HG03108 (cell line): Measurements from ENCODE around the gene PNPLA3.

Experiments used
- ATAC-seq: cut with Tn5 transposase; IDR thresholded peaks from one replicate; pipeline ENCODE4 v1.9.1; 2021; ENCODE audit warnings: moderate library complexity; ENCODE audit not compliant: unreplicated experiment

The PNPLA3 gene, protein sequence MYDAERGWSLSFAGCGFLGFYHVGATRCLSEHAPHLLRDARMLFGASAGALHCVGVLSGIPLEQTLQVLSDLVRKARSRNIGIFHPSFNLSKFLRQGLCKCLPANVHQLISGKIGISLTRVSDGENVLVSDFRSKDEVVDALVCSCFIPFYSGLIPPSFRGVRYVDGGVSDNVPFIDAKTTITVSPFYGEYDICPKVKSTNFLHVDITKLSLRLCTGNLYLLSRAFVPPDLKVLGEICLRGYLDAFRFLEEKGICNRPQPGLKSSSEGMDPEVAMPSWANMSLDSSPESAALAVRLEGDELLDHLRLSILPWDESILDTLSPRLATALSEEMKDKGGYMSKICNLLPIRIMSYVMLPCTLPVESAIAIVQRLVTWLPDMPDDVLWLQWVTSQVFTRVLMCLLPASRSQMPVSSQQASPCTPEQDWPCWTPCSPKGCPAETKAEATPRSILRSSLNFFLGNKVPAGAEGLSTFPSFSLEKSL

GRCh38 chr22:43923631-43924464, at the start of gene PNPLA3:
PNPLA3 (plus strand) TSS chr22:43923805; CDS start chr22:43923912, 107 bp downstream.
- no peak for ATAC-seq

DNA sequence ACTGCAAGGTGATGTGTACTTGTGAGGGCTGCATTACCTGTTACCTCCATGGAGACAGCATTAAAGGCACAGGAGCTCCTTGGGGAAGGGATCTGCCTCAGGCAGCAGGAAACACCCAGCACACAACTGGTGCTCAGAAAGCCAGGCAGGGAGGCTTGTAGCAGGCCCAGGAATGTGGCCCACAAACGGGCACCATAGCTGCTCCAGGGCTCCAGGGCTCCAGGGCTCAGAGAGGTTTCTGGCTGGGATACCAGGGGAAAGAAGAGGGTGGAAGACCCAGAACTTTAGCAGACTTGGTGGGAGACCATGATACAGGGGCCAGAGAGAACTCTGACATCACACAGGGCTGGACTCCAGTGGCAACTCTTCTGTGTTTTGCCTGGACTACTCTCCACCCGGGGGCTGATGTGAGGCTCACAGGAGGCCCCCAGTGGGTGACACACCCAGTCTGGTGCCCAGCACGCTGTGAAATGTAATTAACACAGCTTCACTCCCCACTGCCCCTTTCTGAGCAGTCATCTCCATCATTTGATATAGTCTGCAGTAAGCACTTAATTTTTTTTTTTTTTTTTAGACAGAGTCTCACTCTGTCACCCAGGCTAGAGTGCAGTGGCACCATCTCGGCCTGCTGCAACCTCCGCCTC, 46.6 kb upstream of the PNPLA3 start:
- no peak for ATAC-seq

- ATAC-seq, result no peak
These were observed 45.4 kb upstream of the PNPLA3 start for GRCh38 chr22:43878079-43878795.

- no peak for ATAC-seq
These were observed 44.6 kb upstream of the PNPLA3 start for GRCh38 chr22:43878831-43879550.

DNA sequence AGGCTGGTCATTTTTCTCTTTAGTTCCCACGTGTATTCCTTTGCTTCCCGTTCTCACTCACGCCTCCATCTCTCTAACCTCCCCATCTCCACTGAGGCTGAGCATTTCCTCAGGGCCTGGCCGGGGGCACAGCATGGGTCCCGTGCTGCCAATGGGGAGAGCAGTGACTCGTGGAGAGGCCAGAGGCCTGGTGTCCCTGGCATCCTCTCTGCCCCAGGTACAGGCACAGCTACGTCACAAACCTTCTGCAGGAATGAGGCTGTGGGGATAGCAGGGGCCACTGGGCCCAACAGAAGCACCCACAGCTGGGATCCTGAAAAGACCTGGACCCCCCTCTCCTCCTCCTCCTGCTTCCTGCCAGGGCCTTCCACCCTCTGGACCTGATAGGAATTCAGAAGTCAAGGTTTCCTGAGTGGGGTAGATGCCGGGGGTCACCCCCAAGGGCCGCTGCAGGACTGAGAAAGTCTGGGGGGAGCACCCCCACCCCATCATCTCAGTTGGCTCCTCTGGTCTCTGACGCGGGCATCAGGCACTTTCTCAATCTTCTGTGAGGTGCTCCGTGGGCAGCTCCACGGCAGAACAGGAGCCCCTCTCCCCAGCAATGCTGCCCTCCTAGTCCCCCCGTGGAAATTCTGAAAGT, 43.6 kb upstream of the PNPLA3 start:
- ATAC-seq, result no peak

DNA sequence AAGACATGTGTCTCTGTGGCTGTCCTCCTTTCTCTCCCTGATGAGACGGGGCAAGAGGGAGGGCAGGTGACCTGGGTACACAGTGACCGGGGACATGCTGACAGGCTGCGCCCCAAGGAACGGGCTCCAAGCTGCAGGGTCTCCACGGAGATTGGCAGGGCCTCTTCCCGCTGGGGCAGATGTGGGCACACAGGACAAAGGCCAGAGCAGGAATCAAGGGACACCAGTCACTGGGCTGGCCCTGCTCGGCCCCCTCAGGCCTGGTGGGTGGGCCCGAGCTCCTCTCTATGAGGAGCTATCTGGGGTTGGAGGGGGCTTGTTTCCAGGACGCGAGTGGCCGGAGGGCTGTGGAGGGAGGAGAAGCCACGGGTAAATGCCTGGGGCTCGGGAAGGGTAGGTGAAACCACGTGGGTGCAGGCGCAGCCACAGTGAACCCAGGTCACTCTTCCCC, 43.0 kb upstream of the PNPLA3 start:
- ATAC-seq, result no peak

- no peak for ATAC-seq
These were observed 42.2 kb upstream of the PNPLA3 start for GRCh38 chr22:43881091-43882061.

GRCh38 chr22:43882122-43882767, 41.4 kb upstream of the PNPLA3 start:
- no peak for ATAC-seq

DNA sequence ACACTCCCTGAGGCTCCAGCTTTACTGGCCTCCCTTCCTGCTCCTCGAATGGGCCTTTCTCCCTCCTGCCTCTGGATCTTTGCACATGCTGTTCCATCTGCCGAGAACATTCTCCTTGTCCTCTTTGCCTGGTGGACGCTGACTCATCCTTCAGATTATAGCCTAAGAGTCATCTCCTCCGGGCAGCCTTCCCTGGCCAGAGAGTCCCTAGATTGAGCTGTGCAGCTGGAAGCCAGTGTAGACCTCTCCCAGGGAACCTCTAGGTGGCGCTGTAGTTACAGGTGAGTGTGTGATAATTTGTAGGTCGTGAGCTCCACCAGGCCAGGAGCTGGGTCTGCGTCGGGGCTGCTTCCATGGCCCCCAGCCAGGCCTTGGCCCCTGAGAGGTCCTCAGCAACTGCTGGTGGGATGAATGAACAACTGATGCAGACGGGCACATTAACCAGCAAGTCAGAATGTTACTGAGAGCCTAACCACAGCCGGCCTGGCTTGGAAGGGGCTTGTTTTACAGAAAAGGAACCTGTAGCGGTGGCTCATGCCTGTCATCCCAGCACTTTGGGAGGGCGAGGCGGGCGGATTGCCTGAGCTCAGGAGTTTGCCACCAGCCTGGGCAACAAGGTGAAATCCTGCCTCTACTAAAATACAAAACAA, 40.5 kb upstream of the PNPLA3 start:
- no peak for ATAC-seq

GRCh38 chr22:43883719-43884415, 39.7 kb upstream of the PNPLA3 start:
- no peak for ATAC-seq

DNA sequence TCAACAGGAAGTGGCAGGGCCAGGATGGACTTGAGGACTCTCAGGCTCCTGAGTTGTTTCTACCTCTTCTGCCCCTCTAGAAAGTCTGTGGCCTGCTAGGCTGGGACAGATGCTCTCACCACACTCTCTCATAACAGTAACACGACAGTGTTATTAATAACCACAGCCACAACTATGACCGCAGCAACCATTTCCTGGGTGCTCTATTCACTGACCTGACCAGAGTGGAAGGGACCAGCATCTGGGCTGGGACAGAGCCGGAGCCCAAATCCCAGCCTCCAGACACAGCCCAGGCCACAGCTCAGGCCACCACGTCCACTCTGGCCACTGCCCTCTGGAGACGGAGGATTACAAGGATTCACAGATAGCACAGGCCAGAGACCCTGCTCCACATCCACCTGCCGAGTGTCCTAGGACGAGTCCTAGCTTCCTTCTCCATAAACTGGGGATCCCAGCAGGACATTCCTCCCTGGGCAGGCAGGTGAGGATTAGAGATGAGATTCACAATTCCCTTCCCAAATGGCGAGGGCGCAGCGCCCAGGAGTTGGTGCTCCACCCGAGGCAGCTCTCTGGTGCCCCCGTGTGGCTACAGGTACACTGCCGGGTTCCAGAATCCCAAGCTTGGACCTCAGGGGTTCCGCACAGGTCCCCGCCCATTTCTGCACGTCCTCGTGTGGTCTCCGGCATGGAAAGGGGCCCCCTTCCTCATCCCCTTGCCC, 38.8 kb upstream of the PNPLA3 start:
- peak; percentile 76 for ATAC-seq

DNA sequence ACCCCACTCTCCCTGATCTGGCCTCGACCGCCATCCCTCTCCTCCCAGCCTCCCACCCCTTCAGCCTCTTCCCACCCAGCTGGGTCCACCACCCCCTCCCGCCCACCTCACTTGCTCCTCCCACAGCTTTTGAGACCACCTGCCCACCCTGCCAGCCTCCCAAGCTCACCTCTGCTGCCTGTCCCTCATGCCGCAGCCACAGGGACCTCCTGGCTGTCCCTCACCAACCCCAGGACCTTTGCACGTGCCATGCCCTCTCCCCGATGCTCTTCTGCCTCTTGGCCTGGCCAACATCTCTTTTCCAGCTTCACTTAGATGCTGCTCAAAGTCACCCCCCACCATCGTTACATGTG, 38.3 kb upstream of the PNPLA3 start:
- ATAC-seq, result no peak

DNA sequence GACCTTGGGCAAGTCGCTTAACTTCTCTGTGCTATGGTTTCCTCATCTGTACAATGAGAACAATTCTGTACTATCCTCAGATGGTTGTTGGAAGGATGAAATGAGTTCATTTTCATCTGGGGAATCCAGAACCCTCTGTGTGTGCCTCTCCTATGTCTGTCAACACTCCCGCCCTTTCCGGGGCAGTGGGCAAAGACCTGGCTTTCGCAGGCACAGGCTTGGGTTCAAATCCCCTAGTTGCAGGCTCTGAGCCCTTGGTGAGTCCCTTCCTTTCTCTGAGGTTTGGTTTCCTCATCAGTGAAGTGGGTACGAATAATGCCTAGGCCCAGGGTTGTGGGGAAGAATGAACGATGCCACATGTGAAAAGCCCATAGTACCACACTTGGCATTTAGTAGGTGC, 37.8 kb upstream of the PNPLA3 start:
- ATAC-seq, result no peak

GRCh38 chr22:43886231-43886630, 37.4 kb upstream of the PNPLA3 start:
- no peak for ATAC-seq

DNA sequence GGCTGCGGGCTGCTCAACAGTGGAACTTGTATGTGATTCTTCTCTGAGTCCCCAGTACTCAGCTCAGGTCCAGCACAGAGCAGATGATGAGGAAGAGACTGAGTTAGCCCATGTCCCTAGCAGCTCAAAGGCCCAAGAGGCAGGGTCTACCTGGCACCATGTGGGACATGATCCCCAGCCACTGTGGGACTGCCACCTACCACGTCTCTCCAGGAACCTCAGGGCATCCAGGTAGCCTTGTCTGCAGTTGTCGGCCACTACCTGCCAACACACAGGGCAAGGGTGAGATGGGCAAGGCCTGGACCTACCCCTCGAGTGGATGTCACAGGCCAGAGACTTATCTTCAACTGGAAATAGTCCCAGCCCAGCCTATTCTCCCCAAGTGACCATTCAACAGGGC, 36.2 kb upstream of the PNPLA3 start:
- ATAC-seq, result no peak

GRCh38 chr22:43888740-43889139, 34.9 kb upstream of the PNPLA3 start:
- ATAC-seq, result no peak
